Measurements from ENCODE around the gene G3BP1.
"Not testable (repeated sequence)": the region's sequence is repeated elsewhere in the genome, so short reads cannot be mapped to it uniquely, and the experiment has no call there.

The G3BP1 gene

DNA sequence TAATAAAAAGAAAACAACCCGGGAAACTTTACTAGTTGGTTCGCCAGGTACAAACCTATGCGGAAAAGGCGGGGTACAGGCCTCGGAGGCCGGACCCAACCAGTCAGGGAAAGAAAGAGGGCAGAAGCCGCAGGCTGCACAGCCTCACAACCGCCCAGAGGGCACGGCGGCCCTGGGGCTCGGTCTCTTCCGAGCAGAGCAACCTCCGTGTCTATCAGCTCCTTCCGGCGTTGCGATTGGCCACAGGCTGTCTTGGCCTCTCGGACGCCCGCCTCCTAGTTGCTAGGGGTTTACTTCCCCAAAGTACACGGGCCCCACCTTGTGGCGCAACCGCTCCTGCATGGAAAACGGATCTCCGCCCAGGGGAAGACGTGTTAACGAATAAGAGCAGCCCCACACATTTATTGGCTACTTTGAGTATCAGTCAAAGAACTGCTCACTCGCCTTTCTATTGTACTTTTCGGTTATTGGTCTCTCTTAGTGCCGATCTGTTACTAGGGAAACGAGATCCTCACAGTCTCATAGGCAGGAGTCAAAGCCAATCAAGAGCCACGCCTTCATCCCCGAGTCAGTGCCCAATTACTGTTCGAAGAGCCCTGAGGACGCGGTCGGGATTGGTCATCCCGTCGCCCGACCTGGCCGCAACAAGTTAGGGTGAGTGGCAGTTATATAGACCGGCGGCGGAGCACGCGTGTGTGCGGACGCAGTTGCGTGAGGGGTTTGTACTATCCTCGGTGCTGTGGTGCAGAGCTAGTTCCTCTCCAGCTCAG is at the start of gene G3BP1:
G3BP1 (plus strand) TSS at position 696 of the 770 bp plus-strand sequence. CDS start 14,667 bp downstream, outside the sequence.
- DNase-seq (ENCODE audit: low read depth) = peak; percentile 98

DNA sequence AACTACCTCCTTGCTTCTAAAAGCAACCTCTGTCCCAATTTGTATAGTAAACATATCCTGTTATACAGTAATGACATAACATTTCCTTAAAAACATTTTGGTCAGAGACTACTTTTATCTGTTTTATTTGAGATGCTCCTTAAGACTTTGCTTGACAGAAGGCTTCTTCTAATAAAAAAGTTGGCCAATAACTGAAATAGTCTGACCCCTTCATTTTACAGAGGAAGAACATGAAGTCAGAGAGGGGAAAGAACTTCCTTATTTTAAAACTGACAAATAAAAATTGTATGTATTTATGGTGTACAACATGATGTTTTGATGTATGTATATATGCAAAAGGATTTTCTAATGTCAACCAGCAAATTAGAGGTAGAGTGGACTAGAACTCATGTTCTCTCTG is 49.2 kb upstream of the G3BP1 start:
- no peak for DNase-seq (ENCODE audit: low read depth)

GRCh38 chr5:151724360-151724759 is 47.4 kb upstream of the G3BP1 start:
- DNase-seq (ENCODE audit: low read depth) = no peak

GRCh38 chr5:151729597-151729996 is 42.2 kb upstream of the G3BP1 start:
- not testable (repeated sequence) for DNase-seq (ENCODE audit: low read depth)

GRCh38 chr5:151730381-151730780 is 41.4 kb upstream of the G3BP1 start:
- DNase-seq (ENCODE audit: low read depth) = no peak

GRCh38 chr5:151733358-151734063 is 38.2 kb upstream of the G3BP1 start:
- no peak for DNase-seq (ENCODE audit: low read depth)

- DNase-seq (ENCODE audit: low read depth) = no peak
These were observed 37.7 kb upstream of the G3BP1 start for GRCh38 chr5:151734064-151734408.

GRCh38 chr5:151735646-151736045 is 36.1 kb upstream of the G3BP1 start:
- no peak for DNase-seq (ENCODE audit: low read depth)

GRCh38 chr5:151737431-151737830 is 34.3 kb upstream of the G3BP1 start:
- DNase-seq (ENCODE audit: low read depth) = no peak

- DNase-seq (ENCODE audit: low read depth) = no peak
These were observed 33.5 kb upstream of the G3BP1 start for GRCh38 chr5:151738125-151738848.

DNA sequence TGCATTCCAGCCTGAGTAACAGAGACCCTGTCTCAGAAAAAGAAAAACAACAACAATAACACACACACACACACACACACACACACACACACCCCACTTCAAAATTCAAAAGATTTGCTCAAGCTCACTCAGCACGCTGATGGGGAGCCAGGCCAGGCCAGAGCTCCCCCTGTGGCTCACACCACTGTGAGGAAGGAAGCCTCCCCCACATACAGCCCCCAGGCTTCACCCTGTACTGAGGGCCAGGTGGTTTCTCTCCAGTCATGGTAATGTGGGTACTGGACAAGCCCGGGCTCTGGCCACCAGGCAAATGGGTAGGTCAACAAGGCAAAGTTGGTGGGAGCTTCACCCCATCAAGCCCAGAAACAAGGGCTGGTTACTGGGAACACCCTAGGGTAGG is 32.4 kb upstream of the G3BP1 start:
- no peak for DNase-seq (ENCODE audit: low read depth)

DNA sequence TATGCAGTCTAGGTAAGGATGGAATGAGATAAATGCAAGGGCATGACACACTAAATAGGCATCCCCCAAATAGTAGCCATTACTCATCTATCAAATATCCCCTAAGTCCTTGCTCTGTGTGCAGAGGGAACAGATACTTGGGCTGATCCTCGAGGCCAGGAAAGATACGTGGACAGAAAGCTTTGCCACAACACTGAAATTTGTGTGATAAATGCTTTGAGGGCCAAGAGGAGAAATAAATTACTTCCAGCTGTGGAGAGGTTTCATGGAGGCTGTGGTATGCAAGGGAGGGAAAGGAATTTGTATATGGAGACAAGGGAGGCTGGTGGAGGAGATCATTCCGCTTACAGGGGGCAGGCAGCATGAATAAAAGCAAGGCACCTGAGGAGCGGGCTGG is 31.8 kb upstream of the G3BP1 start:
- DNase-seq (ENCODE audit: low read depth) = no peak

DNA sequence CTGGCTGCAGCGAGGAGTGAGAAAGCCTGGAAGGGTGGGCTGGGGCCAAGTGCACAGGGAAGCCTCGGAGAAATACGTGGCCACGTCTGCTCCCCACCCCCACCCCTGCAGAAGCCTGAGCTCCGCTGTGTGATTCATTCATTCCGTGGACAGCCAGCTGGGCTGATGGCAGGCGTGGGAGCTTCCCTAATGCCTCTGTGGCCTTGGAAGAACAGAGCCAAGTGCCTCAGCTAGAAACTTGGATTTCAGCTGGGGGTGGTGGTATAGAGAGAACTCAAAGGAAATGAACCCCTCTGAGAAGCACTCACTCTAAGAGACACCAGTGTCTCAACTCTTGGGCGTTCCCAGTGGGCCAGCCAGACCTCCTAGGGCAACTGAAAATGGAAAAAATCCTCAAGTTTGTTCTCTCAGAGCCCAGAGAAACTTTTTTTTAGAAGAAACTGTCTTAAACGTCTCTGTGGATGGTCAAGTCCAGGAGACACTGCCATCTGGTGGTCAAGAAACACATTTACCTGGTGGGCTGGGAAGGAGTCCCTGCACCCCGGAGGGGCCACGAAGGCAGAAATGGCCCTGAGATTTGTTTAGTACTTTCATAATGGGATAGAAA is 31.3 kb upstream of the G3BP1 start:
- no peak for DNase-seq (ENCODE audit: low read depth)

DNA sequence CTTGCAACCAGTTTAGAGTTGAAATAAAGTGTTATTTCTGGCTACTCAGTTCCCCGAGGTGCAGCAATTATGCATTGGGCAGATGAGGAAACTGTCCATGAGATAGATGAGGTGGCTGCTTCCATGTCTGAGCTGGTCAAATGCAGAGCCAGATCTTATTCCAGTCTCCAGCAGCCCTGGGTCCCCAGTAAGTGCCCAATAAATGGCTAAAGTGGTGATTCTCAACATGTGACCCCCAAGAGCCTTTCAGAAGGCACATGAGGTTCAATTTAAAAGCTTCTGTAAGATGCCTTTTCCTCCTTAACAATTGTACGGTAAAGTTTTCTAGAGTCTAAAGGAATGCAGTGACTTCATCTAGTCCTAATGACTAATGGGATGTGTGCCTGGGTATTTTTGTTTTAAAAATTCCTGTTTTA is 30.8 kb upstream of the G3BP1 start:
- DNase-seq (ENCODE audit: low read depth) = no peak

GRCh38 chr5:151741678-151742423 is 29.9 kb upstream of the G3BP1 start:
- DNase-seq (ENCODE audit: low read depth) = no peak

DNA sequence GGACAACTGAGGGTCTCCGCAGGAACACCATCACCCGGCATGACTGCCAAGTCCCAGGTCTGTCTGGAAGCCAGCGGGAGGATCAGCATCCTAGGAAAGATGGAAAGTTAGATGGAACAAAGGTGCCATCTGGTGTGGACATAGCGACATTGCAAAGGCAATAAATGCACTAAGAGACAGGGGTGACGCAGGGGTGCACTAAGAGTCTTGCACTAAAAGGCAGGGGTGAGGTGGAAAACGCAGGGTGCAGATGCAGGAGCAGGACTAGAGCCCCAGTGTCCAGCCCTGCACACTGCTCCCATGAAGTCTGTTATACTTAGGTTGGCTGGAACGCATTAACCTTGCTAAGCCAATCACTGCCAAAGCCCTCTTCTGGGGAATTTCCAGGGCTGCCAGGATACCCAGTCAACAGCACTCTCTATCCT is 28.9 kb upstream of the G3BP1 start:
- no peak for DNase-seq (ENCODE audit: low read depth)

- no peak for DNase-seq (ENCODE audit: low read depth)
These were observed 28.2 kb upstream of the G3BP1 start for GRCh38 chr5:151743530-151743929.

DNA sequence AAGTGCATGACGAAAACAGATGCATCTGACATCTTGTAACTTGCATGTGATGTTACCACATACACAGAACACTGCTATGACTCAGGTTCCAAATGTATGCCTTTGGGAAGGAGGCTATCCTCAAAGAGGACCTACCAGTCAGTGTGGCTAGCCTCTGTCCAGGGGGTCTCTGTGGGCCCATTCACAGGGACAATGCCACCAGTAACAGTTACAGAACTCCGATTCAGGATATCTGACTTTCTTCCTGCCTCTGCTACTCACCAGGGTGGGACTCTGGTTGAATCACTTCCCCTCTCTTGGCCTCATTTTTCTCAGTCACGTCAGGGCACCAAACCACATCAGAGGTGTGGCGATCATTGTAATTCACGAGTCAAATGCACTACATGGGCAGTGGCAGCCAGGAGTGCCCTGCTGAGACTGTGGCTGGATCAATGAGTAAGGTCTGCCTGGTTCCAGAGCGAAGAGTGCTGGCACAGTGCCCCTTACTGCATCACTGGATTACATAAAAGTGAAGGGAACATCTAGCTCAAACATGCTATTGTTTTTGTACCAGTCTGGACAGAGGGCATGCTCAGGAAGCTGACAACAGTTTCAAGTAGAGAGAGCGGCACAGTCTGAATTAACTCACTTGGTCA is 26.6 kb upstream of the G3BP1 start:
- no peak for DNase-seq (ENCODE audit: low read depth)

DNA sequence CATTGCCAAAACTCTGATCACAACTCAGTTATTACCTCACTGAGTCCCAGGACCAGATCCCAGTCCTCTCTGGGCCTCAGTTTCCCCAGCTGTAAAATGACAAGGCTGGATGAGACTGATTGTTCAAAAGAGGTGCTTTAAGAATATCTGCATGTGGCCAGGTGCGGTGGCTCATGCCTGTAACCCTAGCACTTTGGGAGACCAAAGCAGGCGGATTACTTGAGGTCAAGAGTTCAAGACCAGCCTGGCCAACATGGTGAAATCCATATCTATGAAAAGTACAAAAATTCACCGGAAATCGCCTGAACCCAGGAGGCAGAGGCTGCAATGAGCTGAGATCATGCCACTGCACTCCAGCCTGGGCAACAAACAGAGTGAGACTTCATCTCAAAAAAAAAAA is 21.6 kb upstream of the G3BP1 start:
- no peak for DNase-seq (ENCODE audit: low read depth)

DNA sequence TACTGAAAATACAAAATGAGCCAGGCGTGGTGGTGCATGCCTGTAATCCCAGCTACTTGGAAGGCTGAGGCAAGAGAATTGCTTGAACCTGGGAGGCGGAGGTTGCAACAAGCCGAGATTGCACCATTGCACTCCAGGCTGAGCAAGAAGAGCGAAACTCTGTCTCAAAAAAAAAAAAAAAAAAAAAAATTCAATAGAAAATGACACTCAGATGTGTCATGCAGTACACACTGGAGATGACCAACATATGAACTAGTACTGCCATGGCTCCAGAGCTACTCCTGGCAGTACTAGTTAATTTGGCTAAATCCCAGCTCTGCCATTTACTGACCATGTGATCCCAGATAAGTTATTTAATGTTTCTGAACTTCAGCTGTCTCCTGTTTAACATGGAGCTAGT is 20.7 kb upstream of the G3BP1 start:
- DNase-seq (ENCODE audit: low read depth) = no peak

- DNase-seq (ENCODE audit: low read depth) = no peak
These were observed 20.2 kb upstream of the G3BP1 start for GRCh38 chr5:151751593-151751992.

All from activated T-helper 1 cell treated with Interleukin-2 at 50 U/mL for 16 hours (primary cell).